Transverse colon (tissue), 4 donors: ENCODE measurements around the gene VTN. TPM values are rescaled to one million over a fixed set of nuclear protein-coding genes. Genes with fewer than 3 reads are reported as not detected.

Experiments used
- DNase-seq: peaks from one replicate; pipeline ENCODE4 v3.0.0-alpha.2; 2019
- H3K27ac ChIP-seq, 4 donors: fragments of 200-600 bp; sonication (generic); 2 replicates each; pipeline ENCODE4 v1.5.1; 2016 to 2018; ENCODE audit warnings: inconsistent platforms in 4 of 4
- H3K27me3 ChIP-seq: fragments of 200-600 bp; sonication (generic); 2 replicates; pipeline ENCODE4 v1.5.1; 2017; ENCODE audit warnings: inconsistent platforms
- H3K36me3 ChIP-seq, 4 donors: fragments of 200-600 bp; sonication (generic); 2 replicates each; pipeline ENCODE4 v1.5.1; 2017 to 2019; ENCODE audit warnings: inconsistent platforms in 4 of 4
- H3K4me1 ChIP-seq, 4 donors: fragments of 200-600 bp; sonication (generic); 2 replicates each; pipeline ENCODE4 v1.5.1; 2017 to 2020; ENCODE audit warnings: inconsistent platforms in 4 of 4
- H3K4me3 ChIP-seq, 4 donors: fragments of 200-600 bp; sonication (generic); 1 replicate in 1 of 4; 2 replicates in 3 of 4; pipeline versions ENCODE4 v1.5.1 to v1.6.1; 2017 to 2019; ENCODE audit warnings: inconsistent platforms in 4 of 4
- H3K9me3 ChIP-seq, 2 donors: fragments of 200-600 bp; sonication (generic); 2 replicates each; pipeline ENCODE4 v1.5.1; 2017 to 2019; ENCODE audit warnings: inconsistent platforms in 2 of 2
- EP300 ChIP-seq: sonication (generic); formaldehyde crosslinking; IDR thresholded peaks from one replicate; pipeline ENCODE4 v1.6.1; 2017; ENCODE audit warnings: antibody characterized with exemption, low read depth
- POLR2A ChIP-seq: fragments of 450-650 bp; IDR thresholded peaks from one replicate; pipeline ENCODE4 v1.6.1; 2016; ENCODE audit warnings: antibody characterized with exemption, mild to moderate bottlenecking, moderate library complexity
- POLR2AphosphoS5 ChIP-seq, 3 donors: sonication (generic); formaldehyde crosslinking; IDR thresholded peaks; one replicate each; pipeline ENCODE4 v1.6.1; 2016; ENCODE audit warnings: antibody characterized with exemption in 3 of 3
- WGBS, 2 donors: methylation state at CpG; one replicate each; pipeline ENCODE4 v1.1.5; 2018; ENCODE audit warnings: low coverage in 1 of 2; 5-methylcytosine and 5-hydroxymethylcytosine counted together
- in situ Hi-C, 4 donors: fragments of 200-750 bp; cut with MboI; loops; one replicate each; pipeline versions ENCODE4 v1.15.0 to v1.15.1; 2017; ENCODE audit warnings: low sequenced_read_pairs in 3 of 4, low pct_ligation_motif_present in 1 of 4, low pct_unique_long_range_greater_than_20kb in 1 of 4
- intact Hi-C: fragments of 100-400 bp; cut with DNase I; formaldehyde crosslinking; loops from one replicate; pipeline ENCODE4 v1.15.1; 2023; ENCODE audit warnings: low total_unique reads
- total RNA-seq, 4 donors: library from RNA; depleted of rRNA; stranded (reverse); fragments of >200 nt; gene quantifications; one replicate each; pipeline ENCODE4 v1.1.0, GENCODE V29; 2016
- TF ChIP-seq, protein P1 (sequence below), 5 experiments: fragments of 200-600 bp in 3 of 5; fragments of 450-650 bp in 2 of 5; sonication (generic) in 3 of 5; IDR thresholded peaks; 1 replicate in 2 of 5; 2 replicates in 3 of 5; pipeline ENCODE4 v1.5.1; 2016 to 2017; ENCODE audit warnings: antibody characterized with exemption in 5 of 5, inconsistent platforms in 3 of 5, mild to moderate bottlenecking in 2 of 5, moderate library complexity in 1 of 5

The VTN gene
- total RNA-seq, 4 donors from 2014 or later, result not detected

DNA sequence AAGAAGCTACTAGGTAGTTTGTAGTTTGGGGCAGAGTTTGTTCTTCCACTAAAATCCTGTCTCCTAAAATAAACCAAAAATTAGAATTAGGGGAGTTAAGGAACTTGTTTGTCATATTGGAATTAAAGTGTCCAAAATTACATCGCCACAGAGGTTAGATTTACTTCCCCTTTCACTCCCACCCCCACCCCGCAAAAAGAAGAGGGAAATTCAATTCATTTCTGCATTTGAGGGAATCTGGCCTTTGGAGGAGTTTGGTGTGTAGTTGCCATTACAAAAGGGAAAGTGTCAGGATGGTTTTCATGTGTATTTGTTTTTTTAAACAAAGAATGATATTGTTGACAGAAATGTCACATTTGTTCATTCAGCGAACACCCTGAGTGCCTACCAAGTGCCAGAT is 45.3 kb downstream of the VTN start:
- in situ Hi-C loops, result no loop called here
- Histone ChIP-seq H3K9me3 (no peaks in the 10 kb centered on the region), H3K36me3 (peaks cover 0 to 17% (median 6%) of the 10 kb centered on the region in 4 donors), H3K4me1 (peaks cover 0 to 31% (median 9%) of the 10 kb centered on the region in 4 donors), H3K27me3 (no peaks in the 10 kb centered on the region), H3K27ac (no peak overlapping the region), H3K4me3 (no peak overlapping the region)
- 83 to 87% methylated on average over 3 of the region's 3 CpGs for WGBS, 2 donors
- intact Hi-C loops, result no loop called here
- DNase-seq, result no peak
- TF ChIP-seq POLR2A, result no peak
- TF ChIP-seq, protein P1, sequence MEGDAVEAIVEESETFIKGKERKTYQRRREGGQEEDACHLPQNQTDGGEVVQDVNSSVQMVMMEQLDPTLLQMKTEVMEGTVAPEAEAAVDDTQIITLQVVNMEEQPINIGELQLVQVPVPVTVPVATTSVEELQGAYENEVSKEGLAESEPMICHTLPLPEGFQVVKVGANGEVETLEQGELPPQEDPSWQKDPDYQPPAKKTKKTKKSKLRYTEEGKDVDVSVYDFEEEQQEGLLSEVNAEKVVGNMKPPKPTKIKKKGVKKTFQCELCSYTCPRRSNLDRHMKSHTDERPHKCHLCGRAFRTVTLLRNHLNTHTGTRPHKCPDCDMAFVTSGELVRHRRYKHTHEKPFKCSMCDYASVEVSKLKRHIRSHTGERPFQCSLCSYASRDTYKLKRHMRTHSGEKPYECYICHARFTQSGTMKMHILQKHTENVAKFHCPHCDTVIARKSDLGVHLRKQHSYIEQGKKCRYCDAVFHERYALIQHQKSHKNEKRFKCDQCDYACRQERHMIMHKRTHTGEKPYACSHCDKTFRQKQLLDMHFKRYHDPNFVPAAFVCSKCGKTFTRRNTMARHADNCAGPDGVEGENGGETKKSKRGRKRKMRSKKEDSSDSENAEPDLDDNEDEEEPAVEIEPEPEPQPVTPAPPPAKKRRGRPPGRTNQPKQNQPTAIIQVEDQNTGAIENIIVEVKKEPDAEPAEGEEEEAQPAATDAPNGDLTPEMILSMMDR (IDR thresholded peaks at IDR 0.05), result no peak
- TF ChIP-seq POLR2AphosphoS5 (IDR thresholded peaks at IDR 0.05), result no peak
- no peak for TF ChIP-seq EP300

DNA sequence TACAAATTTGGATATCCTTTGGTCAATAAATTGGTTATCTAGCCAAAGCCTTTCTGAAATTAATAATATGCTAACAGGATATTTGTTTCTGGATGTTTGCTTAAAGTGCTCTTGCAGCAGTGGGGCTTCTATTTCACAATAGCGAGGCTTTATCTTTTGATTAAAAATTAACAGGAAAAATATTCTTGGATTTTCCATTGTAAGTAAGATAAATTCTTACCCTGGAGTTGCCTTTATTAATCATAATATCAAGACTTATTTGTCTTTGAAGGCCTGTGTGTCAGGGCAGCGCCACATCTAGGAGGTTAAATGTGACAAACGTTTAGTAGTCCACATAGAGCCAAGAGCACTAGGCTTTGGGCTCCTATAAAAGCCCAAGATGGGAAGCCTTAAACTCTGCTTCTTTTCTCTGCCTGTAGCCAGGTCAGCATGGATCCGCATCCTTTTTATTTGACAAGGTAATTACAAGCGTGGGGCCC is 45.8 kb downstream of the VTN start:
- H3K4me1 ChIP-seq, result peaks cover 0 to 36% (median 14%) of the 10 kb centered on the region in 4 donors
- in situ Hi-C loops, result no loop called here

DNA sequence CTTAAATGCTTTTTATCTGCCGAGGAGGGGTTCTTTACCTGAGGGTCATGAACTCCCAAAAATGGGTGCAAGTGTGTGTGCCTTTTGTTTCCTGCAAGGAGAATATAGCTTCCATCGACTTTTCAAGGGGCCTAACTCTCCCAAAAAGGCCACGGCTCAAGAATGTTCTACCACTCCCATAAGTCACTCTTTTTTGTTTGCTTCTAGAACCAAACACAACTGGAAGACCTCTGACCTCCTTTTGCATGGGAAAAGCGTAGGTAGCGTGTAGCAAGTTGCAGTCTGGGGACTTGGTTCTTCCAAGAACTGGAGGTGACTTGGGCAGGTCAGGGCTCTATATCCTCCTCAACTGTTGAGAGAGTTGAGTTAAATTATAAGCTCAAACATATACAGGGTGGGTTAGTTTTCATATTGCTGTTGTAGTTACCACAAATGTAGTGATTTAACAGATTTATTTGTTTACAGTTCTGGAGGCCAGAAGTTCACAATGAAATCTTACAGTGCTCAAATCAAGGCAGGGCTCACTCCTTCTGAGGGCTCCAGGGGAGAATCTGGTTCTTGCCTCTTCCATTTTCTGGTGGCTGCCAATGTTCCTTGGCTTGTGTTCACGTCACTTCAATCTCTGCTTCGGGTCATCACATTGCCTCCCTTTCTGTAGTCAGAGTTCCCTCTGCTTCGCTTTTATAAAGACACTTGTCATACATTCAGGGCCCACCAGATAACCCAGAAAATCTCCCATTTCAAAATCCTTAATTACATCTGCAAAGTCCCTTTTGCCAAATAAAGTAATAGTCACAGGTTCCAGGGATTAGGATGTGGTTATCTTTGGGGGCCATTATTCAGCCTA is 49.7 kb downstream of the VTN start:
- H3K4me3 ChIP-seq, result peak overlapping the region in 3 of 4 donors; percentile 54 to 64 (median 59)
- intact Hi-C loops, result no loop called here
- TF ChIP-seq, protein P1 (IDR thresholded peaks at IDR 0.05), result no peak
- no peaks in the 10 kb centered on the region for H3K27me3 ChIP-seq
- H3K4me1 ChIP-seq, result peaks cover 7 to 34% (median 20%) of the 10 kb centered on the region in 4 donors
- H3K27ac ChIP-seq, result peak overlapping the region in 3 of 4 donors; percentile 69 to 82 (median 80)
- DNase-seq, result no peak
- in situ Hi-C loops, result no loop called here
- no peaks in the 10 kb centered on the region for H3K9me3 ChIP-seq
- WGBS, 2 donors, result 52 to 59% methylated on average over 6 to 8 of the region's 8 CpGs
- H3K36me3 ChIP-seq, result no peaks in the 10 kb centered on the region

More for the DNA sequence above, 45.8 kb downstream of the VTN start:
- 81 to 85% methylated on average over 2 to 5 of the region's 5 CpGs for WGBS, 2 donors
- peaks cover 0 to 14% (median 6%) of the 10 kb centered on the region in 4 donors for H3K36me3 ChIP-seq
- H3K27me3 ChIP-seq, result no peaks in the 10 kb centered on the region
- no peak overlapping the region for H3K4me3 ChIP-seq
- no peak overlapping the region for H3K27ac ChIP-seq
- intact Hi-C loops, result no loop called here
- no peak for TF ChIP-seq EP300
- TF ChIP-seq POLR2A, result no peak
- TF ChIP-seq, protein P1 (IDR thresholded peaks at IDR 0.05), result no peak
- TF ChIP-seq POLR2AphosphoS5 (IDR thresholded peaks at IDR 0.05), result no peak
- DNase-seq, result no peak
- H3K9me3 ChIP-seq, result no peaks in the 10 kb centered on the region

DNA sequence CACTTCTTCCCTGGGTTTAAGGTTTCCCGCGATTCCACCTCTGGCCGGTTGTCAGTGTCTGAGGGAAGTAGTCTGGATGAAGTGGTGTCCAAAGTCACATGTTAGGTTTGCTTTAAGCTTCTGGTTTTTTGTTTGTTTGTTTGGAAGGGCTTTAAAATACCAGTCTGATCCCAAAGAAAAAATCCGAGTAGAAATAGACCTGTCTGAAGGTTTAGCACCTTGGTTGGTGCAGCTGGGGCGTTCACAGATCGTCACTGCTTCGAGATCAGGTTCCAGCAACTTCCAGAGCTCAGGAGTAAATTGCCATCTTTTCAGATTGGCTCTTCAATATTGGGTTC is 50.5 kb downstream of the VTN start:
- in situ Hi-C loops (no loop called here), intact Hi-C loops (no loop called here)
- WGBS, 2 donors, result 3 to 4% methylated on average over 5 to 7 of the region's 7 CpGs
- TF ChIP-seq, protein P1 (IDR thresholded peaks at IDR 0.05), result no peak
- no peak for TF ChIP-seq POLR2AphosphoS5 (IDR thresholded peaks at IDR 0.05)
- Histone ChIP-seq H3K4me1 (peaks cover 7 to 28% (median 19%) of the 10 kb centered on the region in 4 donors), H3K4me3 (peak overlapping the region; percentile 50 to 64 (median 56)), H3K27me3 (no peaks in the 10 kb centered on the region), H3K27ac (peak overlapping the region; percentile 69 to 82 (median 80)), H3K9me3 (no peaks in the 10 kb centered on the region), H3K36me3 (no peaks in the 10 kb centered on the region)
- no peak for DNase-seq
